ENCODE measurements around the gene DHRS11.

DNA sequence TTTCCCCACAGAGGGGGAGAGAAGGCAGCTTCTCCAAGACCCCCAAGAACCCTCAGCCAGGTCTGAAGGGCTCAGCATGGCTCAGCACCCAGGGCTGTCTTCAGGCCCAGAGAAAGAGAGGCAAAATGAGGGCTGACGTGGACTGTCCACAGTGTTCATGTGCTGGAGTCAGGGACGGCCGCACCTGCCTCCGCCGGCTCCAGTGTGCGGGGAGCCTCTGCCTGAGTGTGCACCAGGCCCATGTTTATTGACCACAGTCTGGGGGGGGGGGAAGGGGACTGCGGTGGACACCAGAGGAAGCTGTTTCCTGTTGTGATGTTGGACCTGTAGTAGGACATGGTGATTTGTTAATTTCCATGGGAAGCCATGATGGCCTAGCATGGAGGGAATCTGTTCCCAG lies 16.6 kb downstream of the DHRS11 start:
- no peak for TF ChIP-seq CTCF (IDR thresholded peaks at IDR 0.05; ENCODE audit: insufficient read depth, low read depth, low read length)
- no peak for TF ChIP-seq EZH2 (IDR thresholded peaks at IDR 0.05; ENCODE audit: insufficient read depth, low read length)

All from astrocyte (in vitro differentiated cells and primary cell).